Measurements from ENCODE around the gene RNF44.

GRCh38 chr5:176492431-176492830 is 44.8 kb downstream of the RNF44 start:
- no peak for TF ChIP-seq TAF1 (IDR thresholded peaks at IDR 0.05; ENCODE audit: borderline replicate concordance, insufficient read depth, low read length)
- TF ChIP-seq SIN3A (IDR thresholded peaks at IDR 0.05; ENCODE audit: borderline replicate concordance, insufficient read depth, low read length) = no peak
- no peak for TF ChIP-seq POLR2AphosphoS5 (IDR thresholded peaks at IDR 0.05; ENCODE audit: low read depth, low read length)
- no peak for TF ChIP-seq REST (IDR thresholded peaks at IDR 0.05; ENCODE audit: insufficient read depth in 1 of 2, low read depth in 2 of 2, low read length in 2 of 2)
